Heart left ventricle (tissue), 16 donors: ENCODE data around the gene CERS3. TPM values are rescaled to one million over a fixed set of nuclear protein-coding genes. Genes with fewer than 3 reads are reported as not detected.

Experiments
- ATAC-seq, 4 donors: fragments of 200-7000 bp; cut with Tn5 transposase; one replicate each; pipeline ENCODE4 v1.9.1; 2020 to 2022; ENCODE audit warnings: moderate library complexity in 4 of 4, mild to moderate bottlenecking in 3 of 4, moderate number of reproducible peaks in 1 of 4
- DNase-seq, 5 donors: peaks; one replicate each; pipeline ENCODE4 v3.0.0-alpha.2; 2020
- H3K27ac ChIP-seq, 12 donors: fragments of 200-600 bp; sonication (generic) in 4 of 12; one replicate each; pipeline versions ENCODE4 v1.5.0 to v1.8.0; 2016 to 2022; ENCODE audit warnings: mild to moderate bottlenecking in 2 of 12
- H3K27me3 ChIP-seq, 9 donors: fragments of 200-600 bp; sonication (generic) in 2 of 9; one replicate each; pipeline versions ENCODE4 v1.5.1 to v1.8.0; 2016 to 2022; ENCODE audit warnings: mild to moderate bottlenecking in 3 of 9
- H3K36me3 ChIP-seq, 9 donors: fragments of 200-600 bp; sonication (generic) in 2 of 9; one replicate each; pipeline versions ENCODE4 v1.5.0 to v1.8.0; 2018 to 2022; ENCODE audit warnings: mild to moderate bottlenecking in 2 of 9
- H3K4me1 ChIP-seq, 12 donors: fragments of 200-600 bp; sonication (generic) in 4 of 12; one replicate each; pipeline versions ENCODE4 v1.5.0 to v1.8.0; 2016 to 2022; ENCODE audit warnings: mild to moderate bottlenecking in 3 of 12
- H3K4me3 ChIP-seq, 12 donors: fragments of 200-600 bp; sonication (generic) in 4 of 12; one replicate each; pipeline versions ENCODE4 v1.5.0 to v1.8.0; 2017 to 2022; ENCODE audit warnings: mild to moderate bottlenecking in 9 of 12, moderate library complexity in 4 of 12
- H3K9me3 ChIP-seq, 12 donors: fragments of 200-600 bp; sonication (generic) in 4 of 12; one replicate each; pipeline versions ENCODE4 v1.5.0 to v1.8.0; 2016 to 2022; ENCODE audit warnings: mild to moderate bottlenecking in 1 of 12
- CTCF ChIP-seq, 12 donors: fragments of 200-600 bp; sonication (generic) in 4 of 12; IDR thresholded peaks; one replicate each; pipeline versions ENCODE4 v1.5.0 to v1.8.0; 2018 to 2022; ENCODE audit warnings: antibody characterized with exemption in 12 of 12, mild to moderate bottlenecking in 5 of 12
- POLR2A ChIP-seq, 2 donors: fragments of 450-650 bp; IDR thresholded peaks; one replicate each; pipeline ENCODE4 v1.6.1; 2017; ENCODE audit warnings: antibody characterized with exemption in 2 of 2, mild to moderate bottlenecking in 2 of 2, moderate library complexity in 2 of 2
- WGBS, 4 donors: extraction: QIAGEN DNeasy Blood & Tissue Kit in 2 of 4; methylation state at CpG; one replicate each; pipeline versions ENCODE4 v1.1.5 to v1.1.7; 2013 to 2018; 5-methylcytosine and 5-hydroxymethylcytosine counted together
- intact Hi-C, 10 donors: fragments of 100-400 bp; cut with DNase I; formaldehyde crosslinking; loops; one replicate each; pipeline versions ENCODE4 v1.11.1 to v1.14.2; 2022
- polyA plus RNA-seq, 2 donors: library from polyadenylated mRNA; stranded (reverse); fragments of 200-250 nt; gene quantifications; one replicate each; pipeline ENCODE4 v1.2.3, GENCODE V29; 2013
- total RNA-seq, 9 donors: library from RNA; depleted of rRNA in 2 of 9; stranded (reverse); fragments of >200 nt in 2 of 9; fragmentation: NEBNext Ultra II Directional in 3 of 9; extraction: Animal tissue kit (Norgen Biotek cat#: 25700) in 3 of 9; gene quantifications; one replicate each; pipeline versions ENCODE4 v1.1.0 to v1.2.4, GENCODE V29; 2016 to 2023
- donor health status: ischemic (EF 13 %, LVEDD 7.1; RV severe dilation, severe dysfunction).
- donor health status: healthy with polysubstance abuse.
- donor health status: DM: no; HTN: yes; CAD: no.
- donor health status: DM: no; HTN: no; CAD: no.
- donor health status: ischemic (EF 25% LVEDD 6.9; RV normal size, moderate dysfunction).
- donor health status: ischemic (EF 25% LVEDD 5.7; RV mildly dilated, moderate dysfunction).
- donor health status: healthy.
- donor health status: DM: yes; HTN: yes; CAD: no.
- donor health status: ischemic (EF 35%, LVEDD 5.7; RV mildly dilated, moderate dysfunction).
- donor health status: nonischemic (EF 11% LVEDD 7.7; RV severe dilation, severe dysfunction).
- donor health status: DM: yes; HTN: yes; CAD: no.
- donor health status: PGD.
- donor health status: ischemic (EF 29% LVEDD 5.4; RV normal size, mild dysfunction).
- donor health status: nonischemic (EF 23%, LVEDD 6.1; RV moderate dilation, normal function).

CERS3 gene
- total and polyA plus RNA-seq, 11 donors, result not detected

DNA sequence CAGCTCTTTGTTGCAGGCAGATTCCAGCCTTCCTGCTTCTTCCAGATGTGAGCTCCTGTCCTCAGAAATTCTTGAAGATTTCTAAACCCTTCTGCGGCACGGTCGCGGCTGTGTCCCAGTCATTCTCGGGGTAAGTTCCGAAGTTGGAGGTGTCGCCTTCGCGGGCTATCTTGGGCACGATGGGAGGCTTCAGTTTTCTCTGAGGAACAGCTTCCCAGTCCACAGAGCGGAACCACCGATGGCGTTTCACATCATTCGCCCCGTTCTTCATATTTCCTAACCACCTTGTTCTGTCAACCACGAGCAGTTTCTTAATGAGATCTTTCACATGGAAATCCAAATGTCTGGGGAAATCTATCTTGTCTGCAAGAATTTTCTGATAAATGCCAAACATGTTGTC is 24.7 kb upstream of the CERS3 start:
- no peaks in the 10 kb centered on the region for H3K27me3 ChIP-seq
- H3K27ac ChIP-seq, result no peak overlapping the region
- H3K36me3 ChIP-seq, result peaks cover 0 to 2% (median 0%) of the 10 kb centered on the region in 9 donors
- no peaks in the 10 kb centered on the region for H3K4me1 ChIP-seq
- WGBS, 4 donors, result 90 to 96% (median 93%) methylated on average over 16 of the region's 16 CpGs
- no peak overlapping the region for H3K4me3 ChIP-seq
- no peaks in the 10 kb centered on the region for H3K9me3 ChIP-seq
- no peak for DNase-seq
- ATAC-seq, result no peak
- intact Hi-C loops, result no loop called here
- TF ChIP-seq CTCF (IDR thresholded peaks at IDR 0.05), result no peak
- TF ChIP-seq POLR2A (IDR thresholded peaks at IDR 0.05), result no peak

GRCh38 chr15:100547961-100548360 is 19.2 kb upstream of the CERS3 start:
- no peak overlapping the region for H3K4me3 ChIP-seq
- intact Hi-C loops, result no loop called here
- H3K27me3 ChIP-seq, result peaks cover 0 to 31% (median 9%) of the 10 kb centered on the region in 9 donors
- H3K27ac ChIP-seq, result no peak overlapping the region
- no peak for ATAC-seq
- peaks cover 0 to 2% (median 0%) of the 10 kb centered on the region in 9 donors for H3K36me3 ChIP-seq
- TF ChIP-seq CTCF (IDR thresholded peaks at IDR 0.05) (no peak), POLR2A (IDR thresholded peaks at IDR 0.05) (no peak)
- no peaks in the 10 kb centered on the region for H3K4me1 ChIP-seq
- no peaks in the 10 kb centered on the region for H3K9me3 ChIP-seq
- DNase-seq, result no peak
- WGBS, 4 donors, result 73 to 86% (median 80%) methylated on average over 5 of the region's 5 CpGs

DNA sequence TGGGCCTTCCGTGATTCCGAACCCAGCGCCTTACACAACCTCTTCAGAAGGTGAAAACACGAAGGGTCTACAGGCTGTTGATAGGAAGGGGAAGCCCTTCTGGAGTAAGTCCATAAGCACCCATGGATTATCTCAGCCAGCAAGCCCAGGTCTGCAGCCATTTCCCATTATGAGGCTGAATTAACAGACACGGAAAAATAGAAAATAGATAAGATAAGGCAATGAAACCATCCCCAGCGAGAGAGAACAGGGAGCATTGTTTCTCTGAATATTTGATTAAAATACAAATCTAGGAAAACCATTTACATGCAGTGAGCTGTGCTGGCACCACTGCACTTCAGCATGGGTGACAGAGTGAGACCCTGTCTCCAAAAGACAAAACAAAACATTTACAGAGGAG is 16.2 kb upstream of the CERS3 start:
- 29 to 50% (median 43%) methylated on average over 6 of the region's 6 CpGs for WGBS, 4 donors
- ATAC-seq (no peak), DNase-seq (no peak)
- Histone ChIP-seq H3K4me1 (no peaks in the 10 kb centered on the region), H3K9me3 (no peaks in the 10 kb centered on the region), H3K27ac (no peak overlapping the region), H3K36me3 (no peaks in the 10 kb centered on the region), H3K27me3 (peaks cover 0 to 41% (median 9%) of the 10 kb centered on the region in 9 donors), H3K4me3 (no peak overlapping the region)
- no peak for TF ChIP-seq CTCF (IDR thresholded peaks at IDR 0.05)
- no peak for TF ChIP-seq POLR2A (IDR thresholded peaks at IDR 0.05)
- intact Hi-C loops, result no loop called here

GRCh38 chr15:100544338-100544841 is 15.6 kb upstream of the CERS3 start:
- ATAC-seq, result peak in 1 of 4 donors; percentile 26
- DNase-seq, result no peak
- Histone ChIP-seq H3K4me1 (no peaks in the 10 kb centered on the region), H3K9me3 (no peaks in the 10 kb centered on the region), H3K4me3 (no peak overlapping the region), H3K27me3 (peaks cover 0 to 41% (median 9%) of the 10 kb centered on the region in 9 donors), H3K27ac (no peak overlapping the region), H3K36me3 (no peaks in the 10 kb centered on the region)
- 25 to 60% (median 38%) methylated on average over 23 to 57 of the region's 57 CpGs for WGBS, 4 donors
- intact Hi-C loops, result no loop called here
- TF ChIP-seq POLR2A (IDR thresholded peaks at IDR 0.05), result no peak
- no peak for TF ChIP-seq CTCF (IDR thresholded peaks at IDR 0.05)
